Natural killer cell (primary cell): ENCODE results near the gene INCA1. TPM values are rescaled to one million over a fixed set of nuclear protein-coding genes. Genes with fewer than 3 reads are reported as not detected.

ENCODE experiments used
- ATAC-seq, 3 donors: fragments of 150-1000 bp in 2 of 3; fragments of 200-7000 bp in 1 of 3; cut with Tn5 transposase; 1 replicate in 1 of 3; 2 replicates in 2 of 3; pipeline ENCODE4 v1.10.0; 2021; ENCODE audit warnings: mild to moderate bottlenecking in 2 of 3, moderate library complexity in 2 of 3
- DNase-seq, 2 donors: peaks; one replicate each; pipeline versions ENCODE4 v3.0.0 to v3.0.0-alpha.2; 2013 to 2021; ENCODE audit warnings: mixed read lengths in 1 of 2
- H3K27ac ChIP-seq: one replicate; pipeline ENCODE4 v1.5.1; 2013; ENCODE audit warnings: mild to moderate bottlenecking, low read length
- H3K27me3 ChIP-seq: one replicate; pipeline ENCODE4 v1.6.1; 2013; ENCODE audit warnings: low read length; ENCODE audit not compliant: control insufficient read depth, insufficient read depth
- H3K36me3 ChIP-seq: one replicate; pipeline ENCODE4 v1.6.1; 2013; ENCODE audit warnings: low read length; ENCODE audit not compliant: control insufficient read depth, insufficient read depth
- H3K4me1 ChIP-seq: one replicate; pipeline ENCODE4 v1.6.1; 2013; ENCODE audit warnings: low read length; ENCODE audit not compliant: control insufficient read depth, insufficient read depth
- H3K4me3 ChIP-seq: one replicate; pipeline ENCODE4 v1.5.1; 2013; ENCODE audit warnings: low read length
- H3K9me3 ChIP-seq: one replicate; pipeline ENCODE4 v1.6.1; 2013; ENCODE audit warnings: low read length; ENCODE audit not compliant: control insufficient read depth, insufficient read depth
- H3K27ac Mint-ChIP-seq, 2 donors: one replicate each; pipeline ENCODE4 v1.8.0; 2022; ENCODE audit warnings: mild to moderate bottlenecking in 2 of 2, mixed read lengths in 2 of 2, moderate library complexity in 1 of 2
- H3K27me3 Mint-ChIP-seq, 2 donors: one replicate each; pipeline ENCODE4 v1.8.0; 2022; ENCODE audit warnings: low read depth in 2 of 2, mixed read lengths in 2 of 2
- H3K36me3 Mint-ChIP-seq: one replicate; pipeline ENCODE4 v1.8.0; 2022; ENCODE audit warnings: mixed read lengths
- H3K4me1 Mint-ChIP-seq, 2 donors: one replicate each; pipeline ENCODE4 v1.8.0; 2022; ENCODE audit warnings: mixed read lengths in 2 of 2
- H3K4me3 Mint-ChIP-seq: one replicate; pipeline ENCODE4 v1.8.0; 2022; ENCODE audit warnings: mild to moderate bottlenecking, moderate library complexity, mixed read lengths
- H3K9me3 Mint-ChIP-seq, 2 donors: one replicate each; pipeline ENCODE4 v1.8.0; 2022; ENCODE audit warnings: mixed read lengths in 2 of 2
- CTCF ChIP-seq: fragments of 200-600 bp; IDR thresholded peaks from one replicate; pipeline ENCODE4 v1.8.0; 2022; ENCODE audit warnings: antibody characterized with exemption
- WGBS: methylation state at CpG from one replicate; pipeline ENCODE4 v1.1.7; 2013; ENCODE audit warnings: missing lambda C conversion rate; ENCODE audit not compliant: insufficient coverage; 5-methylcytosine and 5-hydroxymethylcytosine counted together
- intact Hi-C: fragments of 100-400 bp; cut with micrococcal nuclease; formaldehyde crosslinking; loops from one replicate; pipeline ENCODE4 v1.14.2; 2022
- total RNA-seq, 4 donors: library from RNA; stranded (reverse); fragments of 120-200 nt in 1 of 4; gene quantifications; one replicate each; pipeline versions ENCODE4 v1.2.3 to v1.2.4, GENCODE V29; 2013 to 2022

The INCA1 gene
- total RNA-seq, 3 donors from 2014 or later (not counting 1 experiment from before 2014, with no cell fraction given) = 0.39 to 0.54 TPM; not detected in 1

- WGBS = 89% methylated on average over 14 of the region's 14 CpGs
- no peak overlapping the region for H3K27ac ChIP-seq
- no peak overlapping the region for H3K4me3 Mint-ChIP-seq
- no peaks in the 10 kb centered on the region for H3K36me3 ChIP-seq
- H3K9me3 Mint-ChIP-seq = no peaks in the 10 kb centered on the region
- intact Hi-C loops = no loop called here
- peaks cover 14% of the 10 kb centered on the region for H3K4me1 ChIP-seq
- no peak for ATAC-seq
- peaks cover 0 to 7% of the 10 kb centered on the region in 2 donors for H3K27me3 Mint-ChIP-seq
- H3K9me3 ChIP-seq = no peaks in the 10 kb centered on the region
- TF ChIP-seq CTCF = no peak
- DNase-seq = no peak
- no peaks in the 10 kb centered on the region for H3K36me3 Mint-ChIP-seq
- H3K27ac Mint-ChIP-seq = no peak overlapping the region
- H3K4me3 ChIP-seq = no peak overlapping the region
- H3K27me3 ChIP-seq = no peaks in the 10 kb centered on the region
- H3K4me1 Mint-ChIP-seq = peaks cover 6 to 13% of the 10 kb centered on the region in 2 donors
Observed at GRCh38 chr17:5034651-5035050, 37.3 kb upstream of the INCA1 start.

GRCh38 chr17:5034063-5034462 lies 36.7 kb upstream of the INCA1 start:
- no peaks in the 10 kb centered on the region for H3K36me3 ChIP-seq
- ATAC-seq (no peak), DNase-seq (no peak)
- WGBS = 88% methylated on average over 5 of the region's 5 CpGs
- H3K36me3 Mint-ChIP-seq = no peaks in the 10 kb centered on the region
- H3K27me3 Mint-ChIP-seq = peaks cover 0 to 7% of the 10 kb centered on the region in 2 donors
- peaks cover 6 to 13% of the 10 kb centered on the region in 2 donors for H3K4me1 Mint-ChIP-seq
- H3K27me3 ChIP-seq = no peaks in the 10 kb centered on the region
- peaks cover 14% of the 10 kb centered on the region for H3K4me1 ChIP-seq
- no peak overlapping the region for H3K4me3 Mint-ChIP-seq
- H3K9me3 Mint-ChIP-seq = no peaks in the 10 kb centered on the region
- H3K9me3 ChIP-seq = no peaks in the 10 kb centered on the region
- H3K27ac Mint-ChIP-seq = no peak overlapping the region
- H3K27ac ChIP-seq = no peak overlapping the region
- no peak for TF ChIP-seq CTCF
- no peak overlapping the region for H3K4me3 ChIP-seq
- intact Hi-C loops = no loop called here

- H3K9me3 ChIP-seq = no peaks in the 10 kb centered on the region
- H3K27me3 ChIP-seq = no peaks in the 10 kb centered on the region
- DNase-seq (no peak), ATAC-seq (no peak)
- TF ChIP-seq CTCF = no peak
- H3K27me3 Mint-ChIP-seq = peaks cover 0 to 7% of the 10 kb centered on the region in 2 donors
- H3K27ac ChIP-seq = no peak overlapping the region
- no peak overlapping the region for H3K27ac Mint-ChIP-seq
- no peak overlapping the region for H3K4me3 ChIP-seq
- intact Hi-C loops = no loop called here
- peaks cover 14% of the 10 kb centered on the region for H3K4me1 ChIP-seq
- H3K36me3 ChIP-seq = no peaks in the 10 kb centered on the region
- H3K4me1 Mint-ChIP-seq = peaks cover 6 to 13% of the 10 kb centered on the region in 2 donors
- no peaks in the 10 kb centered on the region for H3K36me3 Mint-ChIP-seq
- no peak overlapping the region for H3K4me3 Mint-ChIP-seq
- no peaks in the 10 kb centered on the region for H3K9me3 Mint-ChIP-seq
- WGBS = 91% methylated on average over 13 of the region's 13 CpGs
Observed at GRCh38 chr17:5033352-5034015, 36.2 kb upstream of the INCA1 start.

- Histone ChIP-seq H3K27ac (no peak overlapping the region), H3K4me1 (peaks cover 14% of the 10 kb centered on the region), H3K27me3 (no peaks in the 10 kb centered on the region), H3K9me3 (no peaks in the 10 kb centered on the region), H3K36me3 (no peaks in the 10 kb centered on the region), H3K4me3 (no peak overlapping the region)
- Mint-ChIP-seq H3K27me3 (peaks cover 0 to 7% of the 10 kb centered on the region in 2 donors), H3K27ac (no peak overlapping the region), H3K9me3 (no peaks in the 10 kb centered on the region), H3K4me1 (peaks cover 6 to 13% of the 10 kb centered on the region in 2 donors), H3K4me3 (no peak overlapping the region), H3K36me3 (no peaks in the 10 kb centered on the region)
- no peak for TF ChIP-seq CTCF
- intact Hi-C loops = no loop called here
- no peak for ATAC-seq
- 96% methylated on average over 6 of the region's 6 CpGs for WGBS
- no peak for DNase-seq
Observed at GRCh38 chr17:5032865-5033264, 35.5 kb upstream of the INCA1 start.
